AG09319 (cell line): ENCODE measurements around the gene NT5C.

Source experiments
- DNase-seq: peaks from one replicate; pipeline ENCODE4 v3.0.0-alpha.2; 2010; ENCODE audit warnings: low read depth; ENCODE audit errors: extremely low read depth
- TF ChIP-seq, protein P1 (sequence below): IDR thresholded peaks from 2 replicates; pipeline ENCODE4 v1.5.1; 2011; ENCODE audit warnings: low read depth, mild to moderate bottlenecking, inconsistent platforms, low read length, moderate library complexity

Gene NT5C

DNA sequence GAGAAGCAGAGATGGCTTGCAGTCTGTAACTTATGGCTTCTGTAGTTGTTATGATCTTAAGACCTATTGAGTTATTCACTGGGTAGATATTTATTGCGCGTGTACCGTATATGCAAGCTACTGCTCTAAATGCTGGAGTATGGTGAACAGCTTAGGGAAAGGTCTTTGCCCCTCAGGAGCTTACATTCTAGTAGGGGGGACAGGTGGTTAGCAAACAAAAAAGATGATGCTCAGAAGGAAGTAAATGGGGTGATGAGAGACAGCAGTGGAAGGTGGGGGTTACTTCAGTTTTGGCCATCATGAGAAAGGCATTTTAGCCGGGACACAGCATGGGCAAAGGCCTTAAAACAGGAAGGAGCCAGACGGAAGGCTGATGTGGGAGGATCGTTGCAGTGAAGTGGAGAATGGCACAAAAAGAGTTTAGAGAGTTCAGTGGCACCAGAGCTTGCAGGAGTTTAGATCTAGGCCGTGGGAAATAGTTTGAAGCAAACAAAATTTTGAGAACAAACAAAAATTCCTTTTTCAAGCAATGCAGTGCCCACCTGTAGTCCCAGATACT is 19.7 kb downstream of the NT5C start:
- TF ChIP-seq, protein P1, sequence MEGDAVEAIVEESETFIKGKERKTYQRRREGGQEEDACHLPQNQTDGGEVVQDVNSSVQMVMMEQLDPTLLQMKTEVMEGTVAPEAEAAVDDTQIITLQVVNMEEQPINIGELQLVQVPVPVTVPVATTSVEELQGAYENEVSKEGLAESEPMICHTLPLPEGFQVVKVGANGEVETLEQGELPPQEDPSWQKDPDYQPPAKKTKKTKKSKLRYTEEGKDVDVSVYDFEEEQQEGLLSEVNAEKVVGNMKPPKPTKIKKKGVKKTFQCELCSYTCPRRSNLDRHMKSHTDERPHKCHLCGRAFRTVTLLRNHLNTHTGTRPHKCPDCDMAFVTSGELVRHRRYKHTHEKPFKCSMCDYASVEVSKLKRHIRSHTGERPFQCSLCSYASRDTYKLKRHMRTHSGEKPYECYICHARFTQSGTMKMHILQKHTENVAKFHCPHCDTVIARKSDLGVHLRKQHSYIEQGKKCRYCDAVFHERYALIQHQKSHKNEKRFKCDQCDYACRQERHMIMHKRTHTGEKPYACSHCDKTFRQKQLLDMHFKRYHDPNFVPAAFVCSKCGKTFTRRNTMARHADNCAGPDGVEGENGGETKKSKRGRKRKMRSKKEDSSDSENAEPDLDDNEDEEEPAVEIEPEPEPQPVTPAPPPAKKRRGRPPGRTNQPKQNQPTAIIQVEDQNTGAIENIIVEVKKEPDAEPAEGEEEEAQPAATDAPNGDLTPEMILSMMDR = no peak
- DNase-seq = no peak

DNA sequence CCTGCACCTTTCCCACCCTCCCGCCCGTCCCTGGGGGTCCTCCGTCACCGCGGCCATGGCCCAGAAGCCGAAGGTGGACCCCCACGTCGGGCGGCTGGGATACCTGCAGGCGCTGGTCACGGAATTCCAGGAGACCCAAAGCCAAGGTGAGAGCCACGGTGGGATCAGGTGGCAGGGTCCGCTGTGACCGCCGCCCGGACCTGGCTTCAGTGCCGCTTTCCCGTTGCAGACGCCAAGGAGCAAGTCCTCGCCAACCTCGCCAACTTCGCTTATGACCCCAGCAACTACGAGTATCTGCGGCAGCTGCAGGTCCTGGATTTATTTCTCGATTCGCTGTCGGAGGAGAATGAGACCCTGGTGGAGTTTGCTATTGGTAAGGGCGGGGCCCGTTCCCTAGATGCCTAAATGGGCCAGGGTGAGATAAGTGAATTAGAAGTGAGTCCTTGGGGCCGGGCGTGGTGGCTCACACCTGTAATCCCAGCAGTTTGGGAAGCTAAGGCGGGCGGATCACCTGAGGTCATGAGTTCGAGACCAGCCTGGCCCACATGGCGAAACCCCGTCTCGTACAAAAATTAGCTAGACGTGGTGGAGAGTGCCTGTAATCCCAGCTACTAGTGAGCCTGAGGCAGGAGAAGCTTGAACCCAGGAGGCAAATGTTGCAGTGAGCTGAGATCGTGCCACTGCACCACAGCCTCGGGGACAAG is 21.2 kb downstream of the NT5C start:
- TF ChIP-seq, protein P1 = no peak
- no peak for DNase-seq

DNA sequence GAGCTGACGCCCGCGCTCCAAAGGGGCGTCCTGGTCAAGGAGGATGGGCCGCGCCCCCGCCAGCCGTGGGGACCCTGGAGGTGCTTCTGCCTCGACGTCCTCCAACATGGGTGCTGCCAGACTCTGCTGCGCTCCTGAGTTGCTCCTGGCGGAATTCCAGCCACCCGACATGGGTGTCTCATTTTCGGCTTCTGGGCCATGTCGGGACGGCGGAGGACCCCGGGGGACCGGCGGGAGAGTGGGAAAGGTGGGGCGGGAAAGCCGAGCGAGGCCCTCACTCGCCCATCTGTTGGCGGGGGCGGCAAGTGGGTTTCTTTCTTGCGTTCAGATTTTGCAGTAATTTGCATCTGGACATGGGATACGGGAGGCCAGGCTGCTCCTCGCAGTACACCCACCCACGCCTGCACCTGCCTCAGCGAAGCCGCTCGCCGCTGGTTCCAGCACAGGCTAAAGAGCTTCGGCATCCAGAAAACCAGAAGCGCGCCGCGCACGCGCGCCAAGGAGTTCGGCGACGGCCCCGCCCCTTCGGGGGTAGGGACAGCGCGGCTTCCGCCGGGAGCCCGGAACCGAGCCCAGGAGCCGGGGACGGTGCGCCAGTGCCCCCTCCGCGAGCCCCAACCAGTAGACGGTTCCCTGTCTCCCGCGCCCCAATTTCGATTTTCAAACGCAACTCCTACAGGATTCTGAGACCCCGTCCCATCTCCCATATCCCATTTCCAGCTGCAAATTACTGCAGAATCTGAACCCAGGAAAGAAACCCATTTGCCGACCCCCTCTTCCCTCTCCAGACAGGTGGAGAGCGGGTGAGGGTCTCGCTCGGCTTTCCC is 21.9 kb downstream of the NT5C start, which contains the start of gene ARMC7:
Gene ARMC7, plus strand, starts transcription at position 563 of the 827 bp plus-strand sequence. CDS start 320 bp downstream, outside the sequence.
- TF ChIP-seq, protein P1 = no peak
- DNase-seq = no peak

- no peak for DNase-seq
- TF ChIP-seq, protein P1 = no peak
Measured at GRCh38 chr17:75109046-75109406, 22.5 kb downstream of the NT5C start.

- no peak for DNase-seq
- TF ChIP-seq, protein P1 = no peak
Measured at GRCh38 chr17:75108193-75108592, 23.3 kb downstream of the NT5C start.

DNA sequence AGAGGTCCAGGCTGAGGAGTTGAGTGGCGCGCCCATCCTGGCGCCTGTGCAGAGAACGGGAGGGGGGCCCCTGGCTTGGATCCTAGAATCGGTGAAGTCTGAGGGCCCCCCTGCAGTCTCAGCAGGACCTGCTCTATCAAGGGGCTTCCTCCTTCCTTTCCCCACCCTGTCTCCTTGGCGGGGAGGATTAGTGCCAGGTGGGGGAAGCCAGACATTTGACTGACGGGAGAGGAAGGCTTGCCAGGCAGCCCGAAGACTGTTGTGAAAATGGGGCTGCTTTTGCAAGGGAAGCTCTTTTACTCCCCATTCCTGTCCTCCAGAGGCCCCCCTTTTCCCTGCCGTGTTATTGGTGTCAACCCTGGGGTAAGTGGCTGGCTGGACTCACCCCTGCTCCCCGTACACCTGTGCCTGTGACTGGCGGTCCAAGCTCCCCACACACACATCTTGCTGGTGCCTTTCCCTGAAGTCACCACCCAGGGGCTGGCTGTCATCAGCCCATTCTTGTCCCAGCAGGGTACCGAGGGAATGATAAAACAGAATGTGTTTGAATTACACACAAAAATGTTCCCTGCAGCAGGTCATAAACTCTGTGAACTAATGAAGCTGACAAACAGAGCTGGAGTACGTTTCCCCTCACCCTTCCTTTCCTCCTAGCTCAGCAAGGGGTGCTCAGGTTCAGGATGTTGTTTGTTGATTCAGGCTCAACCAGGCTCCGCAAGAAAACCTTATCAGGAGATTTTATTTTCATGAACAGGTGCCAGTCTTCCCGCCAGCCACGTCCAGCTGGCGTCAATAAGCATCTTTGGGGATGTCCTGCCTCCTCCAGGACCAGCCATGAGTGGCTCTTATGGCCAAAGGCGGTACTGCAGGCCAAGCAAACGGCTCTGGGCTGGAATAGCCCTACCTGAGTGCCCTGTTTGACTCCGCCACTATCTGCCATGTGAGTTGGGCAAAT is 26.1 kb downstream of the NT5C start:
- TF ChIP-seq, protein P1 = peak; percentile 56
- DNase-seq = no peak
